Keratinocyte (primary cell): Measurements from ENCODE around the gene SKIDA1. TPM values are rescaled to one million over a fixed set of nuclear protein-coding genes. Genes with fewer than 3 reads are reported as not detected.

Experiments used
- DNase-seq: peaks from one replicate; pipeline ENCODE4 v3.0.0-alpha.2; 2011; ENCODE audit warnings: low read depth, missing footprints, low spot score
- FAIRE-seq: peaks from 2 replicates; lab custom pipeline; 2011; peaks lifted over from hg19 to GRCh38; lab: Jason Lieb, UNC
- H2AFZ ChIP-seq: 2 replicates; pipeline ENCODE4 v1.6.0; 2012; ENCODE audit warnings: low read length, control low read depth, inconsistent platforms; ENCODE audit not compliant: control insufficient read depth
- H3K27ac ChIP-seq: 2 replicates; pipeline ENCODE4 v1.5.1; 2011; ENCODE audit warnings: low read length; ENCODE audit not compliant: control insufficient read depth, insufficient read depth
- H3K27me3 ChIP-seq: 3 replicates; pipeline ENCODE4 v1.6.0; 2011; ENCODE audit warnings: low read length; ENCODE audit not compliant: control insufficient read depth, insufficient read depth; ENCODE audit errors: extremely low read depth
- H3K36me3 ChIP-seq, 2 experiments: 2 replicates in 1 of 2; 3 replicates in 1 of 2; pipeline ENCODE4 v1.5.1; 2011; ENCODE audit warnings: low read length in 2 of 2, mild to moderate bottlenecking in 1 of 2; ENCODE audit not compliant: control insufficient read depth in 2 of 2, insufficient read depth in 2 of 2; ENCODE audit errors: extremely low read depth in 1 of 2
- H3K4me1 ChIP-seq: 3 replicates; pipeline ENCODE4 v1.5.1; 2011; ENCODE audit warnings: low read length; ENCODE audit not compliant: control insufficient read depth, insufficient read depth; ENCODE audit errors: extremely low read depth
- H3K4me2 ChIP-seq: 3 replicates; pipeline ENCODE4 v1.6.0; 2011; ENCODE audit warnings: low read depth, low read length; ENCODE audit not compliant: control insufficient read depth, insufficient read depth; ENCODE audit errors: extremely low read depth
- H3K4me3 ChIP-seq, 3 experiments: fragments of 200-600 bp in 1 of 3; sonication (generic) in 1 of 3; 2 replicates in 2 of 3; 3 replicates in 1 of 3; pipeline ENCODE4 v1.5.1; 2011 to 2016; ENCODE audit warnings: low read length in 3 of 3, mild to moderate bottlenecking in 3 of 3, control low read depth in 2 of 3, inconsistent platforms in 1 of 3, low read depth in 1 of 3, mixed read lengths in 1 of 3, mixed run types in 1 of 3, moderate library complexity in 1 of 3; ENCODE audit not compliant: control insufficient read depth in 2 of 3, insufficient read depth in 2 of 3; ENCODE audit errors: extremely low read depth in 1 of 3
- H3K79me2 ChIP-seq: 2 replicates; pipeline ENCODE4 v1.6.0; 2012; ENCODE audit warnings: low read length; ENCODE audit not compliant: control insufficient read depth, insufficient read depth
- H3K9ac ChIP-seq: 3 replicates; pipeline ENCODE4 v1.6.0; 2011; ENCODE audit warnings: low read length; ENCODE audit not compliant: control insufficient read depth, insufficient read depth; ENCODE audit errors: extremely low read depth
- H3K9me1 ChIP-seq: 3 replicates; pipeline ENCODE4 v1.6.0; 2011; ENCODE audit warnings: low read length; ENCODE audit not compliant: control insufficient read depth, insufficient read depth; ENCODE audit errors: extremely low read depth
- H3K9me3 ChIP-seq: 2 replicates; pipeline ENCODE4 v1.5.1; 2012; ENCODE audit warnings: low read depth, low read length; ENCODE audit not compliant: control insufficient read depth
- H4K20me1 ChIP-seq: 3 replicates; pipeline ENCODE4 v1.6.0; 2011; ENCODE audit warnings: low read length; ENCODE audit not compliant: control insufficient read depth, insufficient read depth; ENCODE audit errors: extremely low read depth
- CTCF ChIP-seq, 3 experiments: IDR thresholded peaks in 1 of 3; conservative IDR thresholded peaks in 1 of 3; optimal IDR thresholded peaks in 1 of 3; 2 replicates in 2 of 3; 3 replicates in 1 of 3; pipeline versions ENCODE3 to v1.5.1; 2011; ENCODE audit warnings: low read length in 3 of 3, mild to moderate bottlenecking in 3 of 3, moderate library complexity in 2 of 3, control low read depth in 1 of 3, inconsistent platforms in 1 of 3; ENCODE audit not compliant: insufficient read depth in 2 of 3; ENCODE audit errors: extremely low read depth in 1 of 3
- EZH2 ChIP-seq: IDR thresholded peaks from one replicate; pipeline ENCODE4 v1.6.1; 2012; ENCODE audit warnings: inconsistent platforms, mild to moderate bottlenecking, low read length, moderate library complexity
- dilution Hi-C: fragments of 300-500 bp; cut with MboI; formaldehyde crosslinking; loops from one replicate; pipeline ENCODE4 v1.7.0; 2020; ENCODE audit warnings: low sequenced_read_pairs; ENCODE audit not compliant: extremely low pct_ligation_motif_present
- polyA plus RNA-seq, 5 experiments: library from polyadenylated mRNA; depleted of rRNA in 3 of 5; stranded (reverse) in 3 of 5; stranded (forward) in 1 of 5; unstranded in 1 of 5; fragments of >200 nt; gene quantifications; 1 replicate in 1 of 5; 2 replicates in 3 of 5; 3 replicates in 1 of 5; pipeline versions ENCODE4 v1.2.1 to v1.2.3, GENCODE V29; 2011 to 2012; ENCODE audit warnings: missing spikeins in 2 of 5, low read depth in 1 of 5, low replicate concordance in 1 of 5

Gene SKIDA1
- polyA plus RNA-seq, 1 donor (not counting 4 experiments of a cell fraction or from before 2014, with no cell fraction given): 0.13 TPM

DNA sequence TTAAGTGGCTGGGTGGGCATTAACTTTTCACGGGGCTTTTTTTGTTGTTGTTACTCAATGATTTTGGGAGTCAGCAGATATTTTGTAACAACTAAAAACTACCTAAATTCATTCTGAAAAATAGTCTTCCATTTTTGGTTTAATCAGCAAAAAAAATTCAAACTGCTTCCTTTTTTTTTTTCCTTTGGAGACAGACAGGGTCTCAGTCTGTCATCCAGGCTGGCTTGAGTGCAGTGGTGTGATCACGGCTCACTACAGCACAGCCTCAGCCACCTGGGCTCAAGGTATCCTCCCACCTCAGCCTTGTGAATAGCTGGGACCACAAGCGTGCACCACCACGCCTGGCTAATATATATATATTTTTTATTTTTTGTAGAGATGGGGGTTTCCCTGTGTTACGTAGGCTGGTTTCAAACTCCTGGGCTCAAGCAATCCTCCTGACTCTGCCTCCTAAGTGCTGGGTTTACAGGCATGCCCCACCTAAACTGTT, 36.5 kb downstream of the SKIDA1 start:
- Histone ChIP-seq H3K27ac (no peak overlapping the region), H3K9me1 (no peaks in the 10 kb centered on the region), H2AFZ (no peak overlapping the region), H3K36me3 (no peaks in the 10 kb centered on the region), H3K27me3 (no peaks in the 10 kb centered on the region), H3K79me2 (no peaks in the 10 kb centered on the region), H4K20me1 (no peaks in the 10 kb centered on the region), H3K4me1 (peaks cover 5% of the 10 kb centered on the region), H3K9ac (no peak overlapping the region), H3K4me2 (no peak overlapping the region), H3K9me3 (no peaks in the 10 kb centered on the region), H3K4me3 (no peak overlapping the region)
- TF ChIP-seq EZH2: no peak
- no peak for TF ChIP-seq CTCF (optimal IDR thresholded peaks at IDR 0.05 in 1 of 3, IDR thresholded peaks at IDR 0.05 in 1 of 3, conservative IDR thresholded peaks at IDR 0.05 in 1 of 3; ENCODE audit: extremely low read depth in 1 of 3, insufficient read depth in 2 of 3, low read length in 3 of 3)
- dilution Hi-C loops: no loop called here
- FAIRE-seq (no peak), DNase-seq (no peak)

- Histone ChIP-seq H3K27ac (no peak overlapping the region), H3K9me3 (no peaks in the 10 kb centered on the region), H3K9ac (no peak overlapping the region), H3K9me1 (no peaks in the 10 kb centered on the region), H3K4me3 (no peak overlapping the region), H3K79me2 (no peaks in the 10 kb centered on the region), H4K20me1 (no peaks in the 10 kb centered on the region), H3K27me3 (no peaks in the 10 kb centered on the region), H3K36me3 (no peaks in the 10 kb centered on the region), H2AFZ (no peak overlapping the region), H3K4me2 (no peak overlapping the region), H3K4me1 (no peaks in the 10 kb centered on the region)
- no peak for FAIRE-seq
- dilution Hi-C loops: no loop called here
- no peak for DNase-seq
- TF ChIP-seq EZH2 (no peak), CTCF (optimal IDR thresholded peaks at IDR 0.05 in 1 of 3, IDR thresholded peaks at IDR 0.05 in 1 of 3, conservative IDR thresholded peaks at IDR 0.05 in 1 of 3; ENCODE audit: extremely low read depth in 1 of 3, insufficient read depth in 2 of 3, low read length in 3 of 3) (no peak)
Measured at GRCh38 chr10:21488246-21488956, 37.1 kb downstream of the SKIDA1 start.
